ENCODE measurements around the gene MBP.

The MBP gene

DNA sequence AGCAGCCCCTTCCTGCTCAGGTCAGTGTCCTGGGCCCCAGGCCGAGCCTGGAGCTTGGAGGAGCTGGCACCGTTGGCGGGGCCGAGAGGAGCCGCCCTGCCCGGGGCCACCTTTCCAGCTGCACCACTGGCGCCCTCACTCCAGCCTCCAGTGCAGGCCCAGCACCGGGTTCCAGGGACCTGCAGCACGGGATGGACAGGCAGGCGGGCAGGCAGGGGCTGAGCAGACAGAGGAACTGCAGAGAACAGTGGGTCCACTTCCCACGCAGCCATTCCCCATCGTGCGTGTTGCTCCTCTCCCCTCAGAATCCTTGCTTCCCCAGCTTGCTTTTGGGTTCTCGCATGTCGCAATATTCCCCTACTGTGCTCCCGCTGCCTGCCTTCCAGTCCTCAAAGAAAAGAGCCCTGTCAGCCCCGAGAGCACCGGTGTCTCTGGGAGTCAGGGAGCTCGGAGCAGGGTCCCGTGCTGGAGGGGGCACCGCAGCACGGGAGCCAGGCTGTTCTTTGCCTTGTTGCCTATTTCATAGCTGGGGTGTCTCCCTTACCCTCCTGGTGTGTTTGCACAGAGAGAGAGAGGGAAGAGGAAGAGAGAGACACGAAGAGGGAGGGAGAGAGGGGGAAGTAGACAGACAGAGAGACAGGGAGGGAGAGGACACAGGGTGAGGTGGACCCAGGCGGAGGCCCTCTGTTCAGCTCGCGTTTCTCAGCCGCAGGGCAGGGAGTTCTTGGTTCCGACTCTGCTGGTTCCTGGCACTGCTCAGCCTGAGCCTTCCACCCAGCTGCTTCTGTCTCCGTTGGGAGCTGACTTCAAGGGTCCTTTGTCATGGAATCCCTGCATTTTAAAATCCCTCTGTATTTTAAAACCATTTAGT is 126.0 kb downstream of the MBP start:
- TF ChIP-seq, protein P1, sequence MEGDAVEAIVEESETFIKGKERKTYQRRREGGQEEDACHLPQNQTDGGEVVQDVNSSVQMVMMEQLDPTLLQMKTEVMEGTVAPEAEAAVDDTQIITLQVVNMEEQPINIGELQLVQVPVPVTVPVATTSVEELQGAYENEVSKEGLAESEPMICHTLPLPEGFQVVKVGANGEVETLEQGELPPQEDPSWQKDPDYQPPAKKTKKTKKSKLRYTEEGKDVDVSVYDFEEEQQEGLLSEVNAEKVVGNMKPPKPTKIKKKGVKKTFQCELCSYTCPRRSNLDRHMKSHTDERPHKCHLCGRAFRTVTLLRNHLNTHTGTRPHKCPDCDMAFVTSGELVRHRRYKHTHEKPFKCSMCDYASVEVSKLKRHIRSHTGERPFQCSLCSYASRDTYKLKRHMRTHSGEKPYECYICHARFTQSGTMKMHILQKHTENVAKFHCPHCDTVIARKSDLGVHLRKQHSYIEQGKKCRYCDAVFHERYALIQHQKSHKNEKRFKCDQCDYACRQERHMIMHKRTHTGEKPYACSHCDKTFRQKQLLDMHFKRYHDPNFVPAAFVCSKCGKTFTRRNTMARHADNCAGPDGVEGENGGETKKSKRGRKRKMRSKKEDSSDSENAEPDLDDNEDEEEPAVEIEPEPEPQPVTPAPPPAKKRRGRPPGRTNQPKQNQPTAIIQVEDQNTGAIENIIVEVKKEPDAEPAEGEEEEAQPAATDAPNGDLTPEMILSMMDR (conservative IDR thresholded peaks at IDR 0.05): no peak
- TF ChIP-seq ZFX (IDR thresholded peaks at IDR 0.05): no peak
- no peak overlapping the region for H3K27ac ChIP-seq

- H3K27ac ChIP-seq: no peak overlapping the region
- TF ChIP-seq, protein P1 (conservative IDR thresholded peaks at IDR 0.05): no peak
- TF ChIP-seq ZFX (IDR thresholded peaks at IDR 0.05): no peak
Observed at GRCh38 chr18:77005651-77006195, 126.9 kb downstream of the MBP start.

GRCh38 chr18:77004555-77005380 is 127.8 kb downstream of the MBP start:
- H3K27ac ChIP-seq: no peak overlapping the region
- TF ChIP-seq, protein P1 (conservative IDR thresholded peaks at IDR 0.05): no peak
- TF ChIP-seq ZFX (IDR thresholded peaks at IDR 0.05): no peak

DNA sequence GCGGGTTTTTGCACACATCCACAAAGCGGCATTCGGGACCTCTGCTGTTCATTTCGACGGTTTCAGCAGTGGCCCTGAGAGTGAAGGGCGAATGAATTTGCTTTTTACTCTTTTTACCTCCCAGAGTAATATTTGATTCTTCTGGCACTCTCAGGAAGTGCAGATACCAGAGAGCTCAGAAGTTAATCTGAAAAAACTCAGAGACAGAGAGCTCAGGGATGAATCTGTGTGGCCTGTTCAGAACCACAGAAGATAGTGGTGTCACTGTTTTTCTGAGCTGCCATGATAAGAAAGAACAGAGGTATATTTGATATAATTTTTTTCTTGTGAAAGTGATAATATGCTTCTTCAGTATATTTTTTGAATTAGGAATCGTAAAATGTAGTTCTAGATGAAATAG is 129.3 kb downstream of the MBP start:
- TF ChIP-seq ZFX (IDR thresholded peaks at IDR 0.05): no peak
- TF ChIP-seq, protein P1 (conservative IDR thresholded peaks at IDR 0.05): no peak
- H3K27ac ChIP-seq: no peak overlapping the region

DNA sequence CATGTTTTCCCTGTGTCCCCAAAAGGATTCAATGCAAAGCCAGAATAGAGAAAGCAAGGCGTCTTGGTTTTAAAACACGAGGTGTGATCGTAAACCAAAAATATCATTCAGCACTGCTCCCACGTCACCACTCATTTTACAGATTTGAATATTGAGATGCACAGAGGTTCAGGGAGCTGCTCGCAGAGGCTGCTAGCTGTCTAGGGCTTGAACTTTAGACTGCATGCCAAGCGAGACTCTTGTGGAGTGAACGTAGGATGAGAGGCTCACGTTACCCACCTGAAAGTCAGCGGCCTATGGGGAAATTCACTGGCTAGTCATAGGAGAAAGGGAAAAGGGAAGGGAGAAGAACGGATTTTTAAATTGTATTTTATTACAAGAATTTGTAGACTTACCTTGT is 130.1 kb downstream of the MBP start:
- no peak for TF ChIP-seq ZFX (IDR thresholded peaks at IDR 0.05)
- TF ChIP-seq, protein P1 (conservative IDR thresholded peaks at IDR 0.05): no peak
- H3K27ac ChIP-seq: no peak overlapping the region

DNA sequence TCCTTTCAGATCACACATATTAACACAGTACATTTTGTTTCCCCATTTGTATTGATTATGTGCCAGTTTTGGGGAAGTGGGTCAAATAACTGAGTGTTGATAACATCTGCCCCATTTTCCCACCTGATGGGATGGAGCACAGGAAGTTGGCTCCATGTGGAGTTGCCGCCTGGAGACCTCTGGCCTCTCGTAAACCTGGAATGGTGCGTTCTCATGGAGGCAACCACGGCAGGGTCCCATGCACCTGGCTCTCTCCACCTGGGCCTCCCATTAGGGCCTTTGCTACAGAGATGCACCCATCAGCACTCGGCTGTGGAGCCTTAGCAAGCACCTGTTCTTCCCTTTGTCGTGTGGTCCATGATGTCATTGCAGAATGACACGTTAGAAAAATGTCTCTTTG is 130.6 kb downstream of the MBP start:
- H3K27ac ChIP-seq: no peak overlapping the region
- TF ChIP-seq ZFX (IDR thresholded peaks at IDR 0.05): no peak
- TF ChIP-seq, protein P1 (conservative IDR thresholded peaks at IDR 0.05): no peak

DNA sequence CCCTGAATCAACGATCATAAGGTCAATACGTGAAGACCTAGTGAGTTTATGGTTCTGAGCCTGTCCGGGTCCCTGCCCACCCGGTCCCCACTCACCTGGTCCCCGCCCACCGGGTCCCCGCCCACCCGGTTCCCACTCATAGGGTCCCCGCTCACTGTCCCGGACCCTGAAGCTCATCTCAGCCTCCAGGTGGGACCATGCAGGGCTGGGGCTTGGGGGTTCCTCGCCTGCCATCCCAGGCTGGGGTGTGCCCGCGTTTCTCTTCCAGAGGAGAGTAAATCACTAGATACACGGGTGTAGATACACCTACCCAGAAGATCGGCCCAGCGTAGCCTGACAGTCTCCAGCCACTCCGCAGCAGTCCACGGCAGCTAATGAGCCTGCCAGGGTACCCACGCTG is 131.5 kb downstream of the MBP start:
- no peak for TF ChIP-seq ZFX (IDR thresholded peaks at IDR 0.05)
- TF ChIP-seq, protein P1 (conservative IDR thresholded peaks at IDR 0.05): no peak
- no peak overlapping the region for H3K27ac ChIP-seq

Measured in C4-2B (cell line).